HUES48 (cell line): Measurements from ENCODE around the gene ARSI.

Experiments used
- H3K27ac ChIP-seq: one replicate; pipeline ENCODE4 v1.7.0; 2013; ENCODE audit warnings: low read depth, low read length, inconsistent platforms
- H3K27me3 ChIP-seq: 2 replicates; pipeline ENCODE4 v1.6.1; 2013; ENCODE audit warnings: mild to moderate bottlenecking, low read length; ENCODE audit not compliant: control insufficient read depth, insufficient read depth
- H3K36me3 ChIP-seq: 2 replicates; pipeline ENCODE4 v1.6.1; 2013; ENCODE audit warnings: low read length; ENCODE audit not compliant: control insufficient read depth, insufficient read depth
- H3K4me1 ChIP-seq: 2 replicates; pipeline ENCODE4 v1.6.1; 2013; ENCODE audit warnings: mild to moderate bottlenecking, low read length; ENCODE audit not compliant: control insufficient read depth, insufficient read depth
- H3K4me3 ChIP-seq: 2 replicates; pipeline ENCODE4 v1.5.1; 2013; ENCODE audit warnings: mild to moderate bottlenecking, low read depth, low read length
- H3K9ac ChIP-seq: 2 replicates; pipeline ENCODE4 v1.6.1; 2013; ENCODE audit warnings: mild to moderate bottlenecking, low read depth, low read length, moderate library complexity
- H3K9me3 ChIP-seq: 2 replicates; pipeline ENCODE4 v1.6.1; 2013; ENCODE audit warnings: low read length; ENCODE audit not compliant: control insufficient read depth, insufficient read depth

Gene ARSI

GRCh38 chr5:150278916-150279315 lies 23.8 kb downstream of the ARSI start:
- H3K27me3 ChIP-seq, result no peaks in the 10 kb centered on the region
- no peak overlapping the region for H3K27ac ChIP-seq
- no peak overlapping the region for H3K4me3 ChIP-seq
- no peak overlapping the region for H3K9ac ChIP-seq
- no peaks in the 10 kb centered on the region for H3K4me1 ChIP-seq
- no peaks in the 10 kb centered on the region for H3K9me3 ChIP-seq
- no peaks in the 10 kb centered on the region for H3K36me3 ChIP-seq

DNA sequence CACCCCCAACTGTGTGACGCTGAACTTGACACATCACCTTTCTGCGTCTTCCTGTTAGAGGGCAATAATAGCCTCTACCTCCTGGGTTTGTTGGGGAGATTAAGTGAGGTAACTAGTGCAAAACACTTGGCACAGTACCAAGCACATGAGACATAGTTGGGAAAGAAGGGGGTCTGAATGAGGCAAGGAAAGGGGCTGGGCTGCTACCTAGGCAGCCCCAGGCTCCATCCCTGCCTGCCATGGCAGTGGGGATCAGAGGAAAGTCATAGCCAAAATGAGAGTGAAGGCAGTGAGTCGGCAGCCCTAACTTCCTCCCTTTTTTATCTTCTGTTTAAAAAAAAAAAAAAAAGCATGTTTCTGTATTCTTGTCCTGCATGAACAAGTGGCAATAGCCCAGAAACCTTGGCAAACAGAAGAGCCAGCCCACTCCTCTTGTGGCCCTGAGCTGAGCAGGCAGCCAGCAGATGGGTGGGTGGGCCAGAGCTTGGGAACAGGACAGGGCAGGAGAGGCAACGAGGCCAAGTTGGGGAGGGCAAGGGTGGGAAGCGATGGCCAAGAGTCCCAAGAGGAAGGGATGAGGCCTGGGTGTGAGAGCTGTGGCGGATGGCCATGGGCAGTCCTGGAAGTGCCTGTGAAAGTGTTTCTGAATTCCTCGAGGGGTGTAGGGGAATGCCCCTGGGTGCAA lies 24.5 kb downstream of the ARSI start:
- no peaks in the 10 kb centered on the region for H3K36me3 ChIP-seq
- H3K27ac ChIP-seq, result no peak overlapping the region
- H3K4me1 ChIP-seq, result no peaks in the 10 kb centered on the region
- H3K9me3 ChIP-seq, result no peaks in the 10 kb centered on the region
- no peaks in the 10 kb centered on the region for H3K27me3 ChIP-seq
- H3K4me3 ChIP-seq, result no peak overlapping the region
- H3K9ac ChIP-seq, result no peak overlapping the region

GRCh38 chr5:150277043-150277442 lies 25.7 kb downstream of the ARSI start:
- Histone ChIP-seq H3K9me3 (no peaks in the 10 kb centered on the region), H3K27ac (no peak overlapping the region), H3K4me3 (no peak overlapping the region), H3K9ac (no peak overlapping the region), H3K36me3 (no peaks in the 10 kb centered on the region), H3K27me3 (no peaks in the 10 kb centered on the region), H3K4me1 (no peaks in the 10 kb centered on the region)

DNA sequence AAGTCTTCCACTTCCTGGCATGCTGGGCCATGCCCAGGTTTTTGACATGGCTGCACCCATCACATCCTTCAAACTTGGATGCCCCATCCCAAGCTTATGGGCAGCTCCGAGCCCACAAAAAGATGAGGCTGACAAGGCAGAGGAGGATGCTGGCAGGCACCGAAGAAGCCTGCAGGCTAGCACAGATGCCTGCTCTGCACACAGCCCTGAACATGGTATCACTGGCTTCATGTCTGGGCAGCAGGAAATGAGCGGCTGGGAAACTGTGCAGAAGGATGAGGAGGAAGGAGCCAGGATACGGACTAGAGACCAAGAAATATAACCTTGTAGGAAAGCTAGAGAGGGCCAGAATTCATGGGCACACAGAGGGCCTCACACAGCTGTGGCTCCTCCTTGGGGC lies 27.9 kb downstream of the ARSI start:
- Histone ChIP-seq H3K4me3 (no peak overlapping the region), H3K27ac (no peak overlapping the region), H3K9ac (no peak overlapping the region), H3K36me3 (no peaks in the 10 kb centered on the region), H3K4me1 (peaks cover 14% of the 10 kb centered on the region), H3K27me3 (no peaks in the 10 kb centered on the region), H3K9me3 (no peaks in the 10 kb centered on the region)

DNA sequence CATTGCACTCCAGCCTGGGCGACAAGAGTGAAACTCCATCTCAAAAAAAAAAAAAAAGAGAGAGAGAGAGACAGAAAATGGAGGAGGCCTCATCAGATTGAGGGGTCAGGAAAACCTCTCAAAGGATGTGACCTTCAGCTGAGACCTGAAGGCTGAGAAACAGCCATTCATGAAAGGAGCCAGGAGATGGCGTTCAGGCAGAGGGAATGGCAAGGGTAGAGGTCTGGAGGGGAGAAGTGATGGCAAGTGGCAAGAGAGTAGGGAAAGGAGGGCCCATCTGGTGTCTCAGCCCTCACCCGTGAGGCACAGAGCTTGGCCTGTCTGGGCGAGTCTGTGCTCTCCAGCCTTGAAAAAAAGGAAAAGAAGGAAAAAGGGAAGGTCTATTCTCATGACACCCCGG lies 30.2 kb downstream of the ARSI start:
- H3K27ac ChIP-seq, result no peak overlapping the region
- H3K9me3 ChIP-seq, result no peaks in the 10 kb centered on the region
- H3K36me3 ChIP-seq, result no peaks in the 10 kb centered on the region
- peaks cover 15% of the 10 kb centered on the region for H3K4me1 ChIP-seq
- H3K9ac ChIP-seq, result no peak overlapping the region
- H3K27me3 ChIP-seq, result no peaks in the 10 kb centered on the region
- no peak overlapping the region for H3K4me3 ChIP-seq

GRCh38 chr5:150271923-150272322 lies 30.8 kb downstream of the ARSI start:
- H3K27me3 ChIP-seq, result no peaks in the 10 kb centered on the region
- no peak overlapping the region for H3K4me3 ChIP-seq
- H3K36me3 ChIP-seq, result no peaks in the 10 kb centered on the region
- peaks cover 15% of the 10 kb centered on the region for H3K4me1 ChIP-seq
- no peaks in the 10 kb centered on the region for H3K9me3 ChIP-seq
- H3K9ac ChIP-seq, result no peak overlapping the region
- H3K27ac ChIP-seq, result no peak overlapping the region

DNA sequence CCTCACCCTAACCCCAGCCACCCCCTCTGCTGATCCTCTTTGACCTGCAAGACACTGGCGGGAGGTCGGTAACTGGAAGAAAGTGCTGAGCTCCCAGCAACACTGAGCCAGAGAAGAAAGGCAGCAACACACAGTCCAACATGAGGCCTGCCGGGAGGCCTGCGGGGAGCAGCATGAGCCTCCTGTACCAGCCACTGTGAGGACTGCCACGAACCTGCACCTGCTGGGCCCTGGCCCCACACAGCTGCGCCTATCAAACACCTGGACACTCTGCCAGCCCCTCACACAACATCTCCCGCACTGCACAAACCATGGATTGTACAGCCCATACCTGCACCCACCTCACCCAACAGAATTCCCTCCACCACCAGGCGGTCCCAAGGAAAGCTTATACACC lies 31.4 kb downstream of the ARSI start:
- no peaks in the 10 kb centered on the region for H3K27me3 ChIP-seq
- H3K36me3 ChIP-seq, result no peaks in the 10 kb centered on the region
- peaks cover 15% of the 10 kb centered on the region for H3K4me1 ChIP-seq
- H3K9me3 ChIP-seq, result no peaks in the 10 kb centered on the region
- H3K9ac ChIP-seq, result no peak overlapping the region
- no peak overlapping the region for H3K27ac ChIP-seq
- H3K4me3 ChIP-seq, result no peak overlapping the region

GRCh38 chr5:150270541-150271295 lies 32.0 kb downstream of the ARSI start:
- Histone ChIP-seq H3K36me3 (no peaks in the 10 kb centered on the region), H3K27ac (no peak overlapping the region), H3K4me1 (peaks cover 15% of the 10 kb centered on the region), H3K9me3 (no peaks in the 10 kb centered on the region), H3K9ac (no peak overlapping the region), H3K27me3 (no peaks in the 10 kb centered on the region), H3K4me3 (no peak overlapping the region)

- H3K4me1 ChIP-seq, result peaks cover 15% of the 10 kb centered on the region
- no peaks in the 10 kb centered on the region for H3K36me3 ChIP-seq
- H3K9me3 ChIP-seq, result no peaks in the 10 kb centered on the region
- H3K4me3 ChIP-seq, result no peak overlapping the region
- no peaks in the 10 kb centered on the region for H3K27me3 ChIP-seq
- no peak overlapping the region for H3K27ac ChIP-seq
- H3K9ac ChIP-seq, result no peak overlapping the region
Observed at GRCh38 chr5:150266871-150267291, 35.8 kb downstream of the ARSI start.

DNA sequence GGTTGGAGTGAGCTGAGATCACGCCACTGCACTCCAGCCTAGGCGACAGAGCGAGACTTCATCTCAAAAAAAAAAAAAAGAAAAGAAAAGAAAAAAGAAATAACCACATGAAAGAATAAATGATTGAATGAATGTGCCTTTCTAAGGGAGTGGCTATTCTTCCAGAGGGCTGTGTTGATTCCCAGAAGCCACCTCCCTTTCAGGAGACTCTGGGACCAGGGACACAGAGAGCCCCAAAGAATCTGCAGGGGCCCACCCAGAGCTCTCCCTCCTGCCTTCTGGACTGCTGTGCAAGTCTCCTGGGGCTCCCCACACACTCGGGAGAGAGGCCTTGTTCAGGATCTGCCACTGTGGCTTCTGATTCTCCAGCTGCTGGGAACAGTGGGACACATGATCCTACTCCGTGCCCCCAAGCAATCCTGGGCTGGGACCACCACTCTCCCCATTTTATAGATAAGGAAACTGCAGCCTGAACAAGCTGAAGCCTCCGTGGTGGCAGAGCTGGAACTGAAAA lies 36.8 kb downstream of the ARSI start:
- no peak overlapping the region for H3K27ac ChIP-seq
- H3K27me3 ChIP-seq, result no peaks in the 10 kb centered on the region
- H3K4me1 ChIP-seq, result peaks cover 12% of the 10 kb centered on the region
- H3K36me3 ChIP-seq, result no peaks in the 10 kb centered on the region
- no peak overlapping the region for H3K9ac ChIP-seq
- H3K9me3 ChIP-seq, result no peaks in the 10 kb centered on the region
- no peak overlapping the region for H3K4me3 ChIP-seq
